ENCODE measurements around the gene INTU. TPM values are rescaled to one million over a fixed set of nuclear protein-coding genes. Genes with fewer than 3 reads are reported as not detected.

Gene INTU
- total RNA-seq, 1 experiment from 2014 or later = 10.7 TPM

- H3K27ac Mint-ChIP-seq = no peak overlapping the region
- H3K27me3 Mint-ChIP-seq (ENCODE audit: low read depth) = no peaks in the 10 kb centered on the region
- Histone ChIP-seq H3K4me2 (ENCODE audit: insufficient read depth, insufficient read length, low read length) (no peak overlapping the region), H3K56ac (ENCODE audit: insufficient read length, low read depth, low read length) (no peak overlapping the region), H2BK20ac (ENCODE audit: low read depth, low read length, poor library complexity, severe bottlenecking) (no peak overlapping the region), H3T11ph (ENCODE audit: low read length) (no peak overlapping the region), H2BK12ac (ENCODE audit: insufficient read length, low read depth, low read length) (no peak overlapping the region), H2BK15ac (ENCODE audit: low read depth, low read length) (no peak overlapping the region), H3K79me2 (ENCODE audit: insufficient read depth, low read length) (no peaks in the 10 kb centered on the region), H4K91ac (ENCODE audit: insufficient read length, low read depth, low read length) (no peak overlapping the region), H3K9me3 (ENCODE audit: control insufficient read depth, low read depth, low read length) (no peaks in the 10 kb centered on the region), H3K4me1 (ENCODE audit: insufficient read depth, low read length) (no peaks in the 10 kb centered on the region), H4K20me1 (ENCODE audit: control insufficient read depth, insufficient read depth, insufficient read length) (no peaks in the 10 kb centered on the region), H3K27ac (ENCODE audit: insufficient read length, low read depth, low read length) (no peak overlapping the region), H4K8ac (replicated peaks; ENCODE audit: insufficient read length, low read depth, low read length) (no peak overlapping the region), H3K4ac (ENCODE audit: low read depth, low read length) (no peak overlapping the region), H3K18ac (ENCODE audit: insufficient read length, low read depth, low read length) (no peak overlapping the region), H2BK5ac (ENCODE audit: insufficient read length, low read length) (no peak overlapping the region), H2AK5ac (ENCODE audit: insufficient read length, low read length) (no peak overlapping the region), H4K5ac (ENCODE audit: insufficient read length, low read depth, low read length) (no peak overlapping the region), H3K14ac (ENCODE audit: insufficient read depth, low read length) (no peak overlapping the region), H3K9ac (ENCODE audit: extremely low read depth, insufficient read length, low read length) (no peak overlapping the region), H3K79me1 (ENCODE audit: insufficient read depth, low read depth, low read length, poor library complexity, severe bottlenecking) (no peaks in the 10 kb centered on the region), H3K23me2 (ENCODE audit: insufficient read length, low read depth, low read length, poor library complexity, severe bottlenecking) (no peaks in the 10 kb centered on the region), H2BK120ac (ENCODE audit: low read depth, low read length, poor library complexity, severe bottlenecking) (no peak overlapping the region), H3K27me3 (ENCODE audit: insufficient read depth, low read length) (no peaks in the 10 kb centered on the region), H3K23ac (ENCODE audit: insufficient read length, low read depth, low read length) (no peak overlapping the region), H2AFZ (ENCODE audit: low read length) (no peak overlapping the region)
- no peak overlapping the region for H3K4me3 Mint-ChIP-seq
- TF ChIP-seq, protein P1, sequence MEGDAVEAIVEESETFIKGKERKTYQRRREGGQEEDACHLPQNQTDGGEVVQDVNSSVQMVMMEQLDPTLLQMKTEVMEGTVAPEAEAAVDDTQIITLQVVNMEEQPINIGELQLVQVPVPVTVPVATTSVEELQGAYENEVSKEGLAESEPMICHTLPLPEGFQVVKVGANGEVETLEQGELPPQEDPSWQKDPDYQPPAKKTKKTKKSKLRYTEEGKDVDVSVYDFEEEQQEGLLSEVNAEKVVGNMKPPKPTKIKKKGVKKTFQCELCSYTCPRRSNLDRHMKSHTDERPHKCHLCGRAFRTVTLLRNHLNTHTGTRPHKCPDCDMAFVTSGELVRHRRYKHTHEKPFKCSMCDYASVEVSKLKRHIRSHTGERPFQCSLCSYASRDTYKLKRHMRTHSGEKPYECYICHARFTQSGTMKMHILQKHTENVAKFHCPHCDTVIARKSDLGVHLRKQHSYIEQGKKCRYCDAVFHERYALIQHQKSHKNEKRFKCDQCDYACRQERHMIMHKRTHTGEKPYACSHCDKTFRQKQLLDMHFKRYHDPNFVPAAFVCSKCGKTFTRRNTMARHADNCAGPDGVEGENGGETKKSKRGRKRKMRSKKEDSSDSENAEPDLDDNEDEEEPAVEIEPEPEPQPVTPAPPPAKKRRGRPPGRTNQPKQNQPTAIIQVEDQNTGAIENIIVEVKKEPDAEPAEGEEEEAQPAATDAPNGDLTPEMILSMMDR (conservative IDR thresholded peaks at IDR 0.05) = no peak
- WGBS (ENCODE audit: extremely low coverage, insufficient read length, low lambda C conversion rate) = no CpG with 5 or more reads among the region's 7 CpGs
- peaks cover 5 to 13% (median 8%) of the 10 kb centered on the region in 3 experiments; a peak in 6 of 7 replicates for H3K36me3 Mint-ChIP-seq (ENCODE audit: insufficient read depth in 1 of 3, low read depth in 3 of 3)
- H3K4me1 Mint-ChIP-seq = no peaks in the 10 kb centered on the region; a peak in 1 of 4 replicates
- no peaks in the 10 kb centered on the region for H3K9me3 Mint-ChIP-seq
- no peak for DNase-seq
Observed at GRCh38 chr4:127687580-127687979, 54.8 kb downstream of the INTU start.

Measured in H9 (cell line).